HPDE6-E6E7 (cell line): Measurements from ENCODE around the gene CAMK1D.

Experiments
- DNase-seq: peaks from one replicate; pipeline ENCODE4 v3.0.0; 2011; ENCODE audit warnings: missing footprints; ENCODE audit errors: extremely low spot score

CAMK1D gene

DNA sequence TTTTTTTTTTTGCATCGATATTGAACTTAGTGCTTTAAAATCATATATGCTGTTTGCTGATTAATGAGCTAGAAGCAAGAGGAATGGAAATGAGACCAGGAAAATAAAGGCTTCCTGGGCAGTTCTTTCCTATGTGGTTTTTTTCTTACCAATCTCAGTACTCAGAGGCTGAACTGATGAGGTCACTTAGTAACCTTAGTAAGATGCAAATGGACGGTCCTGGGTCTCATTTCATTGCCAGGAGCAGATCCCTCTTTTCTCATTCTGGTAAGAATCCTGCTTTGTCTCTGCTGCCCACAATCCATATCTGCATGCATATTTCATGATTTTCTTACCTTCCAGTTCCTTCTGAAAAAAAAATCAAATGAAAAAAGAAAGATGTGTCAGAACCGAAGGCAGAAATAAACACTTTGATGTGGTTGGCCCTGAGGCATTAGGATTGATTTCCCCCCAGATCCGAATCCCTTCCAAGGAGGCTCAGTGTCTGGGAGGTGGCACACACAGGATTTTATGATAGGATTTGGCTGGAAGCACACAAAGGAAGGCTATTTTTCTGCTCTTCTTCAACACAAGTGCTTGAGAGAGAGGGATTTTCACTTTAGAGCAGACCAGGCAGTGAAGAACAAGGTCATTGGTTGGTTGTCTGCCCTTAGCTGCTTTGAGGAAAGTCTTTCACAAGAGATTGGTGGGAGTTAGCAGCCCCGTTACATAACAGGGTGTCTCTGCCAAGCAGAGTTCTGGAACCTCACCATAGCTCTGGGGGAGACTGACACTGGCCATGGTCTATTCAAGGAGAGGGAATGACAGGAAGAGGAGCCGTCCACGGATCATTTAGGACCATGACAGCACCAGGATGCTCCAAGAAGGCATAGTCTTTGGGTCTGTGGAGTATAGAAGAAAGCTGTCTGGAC lies 150.0 kb downstream of the CAMK1D start:
- no peak for DNase-seq

DNA sequence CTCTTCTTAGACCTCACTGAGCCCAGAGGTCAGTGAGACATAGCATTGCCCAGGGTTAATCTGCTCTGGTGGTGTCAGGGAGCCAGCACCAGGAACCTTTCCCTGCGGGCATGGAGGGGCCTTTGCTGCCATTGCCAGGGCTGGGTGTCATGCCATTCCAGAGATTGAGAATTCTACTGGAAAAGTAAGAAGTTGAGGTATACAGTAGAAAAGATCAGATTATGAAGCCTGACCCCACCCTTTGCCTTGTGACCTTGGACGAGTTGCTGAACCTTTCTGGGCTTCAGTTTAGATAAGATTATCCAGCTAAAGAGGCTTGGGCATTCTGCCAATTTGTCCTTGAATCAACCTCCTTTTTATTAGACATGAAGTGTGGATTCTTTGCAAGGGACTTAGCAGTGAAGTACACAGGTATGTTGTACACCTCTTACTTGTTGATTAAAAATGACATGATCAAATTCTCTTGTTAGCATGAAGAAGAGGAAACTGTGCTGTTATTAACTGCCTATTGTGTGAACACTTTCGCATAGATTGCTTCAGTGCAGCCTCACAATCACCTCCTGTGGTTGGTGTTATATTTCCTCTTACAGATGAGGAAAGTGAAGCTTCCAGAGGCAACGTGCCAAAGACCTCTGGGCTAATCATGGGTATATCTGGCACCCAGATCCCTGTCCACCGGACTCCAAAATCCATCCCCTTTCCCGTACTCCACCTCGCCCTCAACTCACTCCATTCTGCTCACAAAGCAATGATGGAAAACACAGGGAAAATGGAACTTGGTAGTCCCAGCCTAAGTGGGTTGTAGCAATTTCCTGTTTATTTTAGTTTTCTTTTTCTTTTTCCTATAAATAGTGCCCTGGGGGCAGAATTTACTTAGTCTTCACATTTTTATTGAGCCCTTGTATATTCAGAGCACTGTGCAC lies 151.3 kb downstream of the CAMK1D start:
- DNase-seq, result no peak

DNA sequence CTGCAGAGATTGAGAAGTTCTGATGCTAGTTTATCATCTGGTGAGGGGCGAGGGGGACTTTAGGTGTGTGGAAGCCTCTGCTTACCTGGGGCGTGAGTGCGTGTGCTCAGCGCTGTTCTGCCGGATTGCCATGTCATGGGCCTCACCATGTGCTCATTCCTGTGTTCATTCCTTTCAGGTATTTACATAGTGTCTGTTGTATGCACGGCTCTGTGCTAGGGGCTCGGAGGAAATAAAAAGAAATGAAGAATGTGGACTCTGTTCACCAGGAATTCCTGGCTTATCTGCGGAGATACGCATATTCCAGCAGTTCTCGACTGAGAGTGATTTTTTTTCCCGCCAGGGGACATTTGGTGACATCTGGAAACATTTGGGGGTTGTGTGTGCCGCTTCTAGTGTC lies 152.0 kb downstream of the CAMK1D start:
- DNase-seq, result no peak

GRCh38 chr10:12501841-12502525 lies 152.6 kb downstream of the CAMK1D start:
- DNase-seq, result no peak

DNA sequence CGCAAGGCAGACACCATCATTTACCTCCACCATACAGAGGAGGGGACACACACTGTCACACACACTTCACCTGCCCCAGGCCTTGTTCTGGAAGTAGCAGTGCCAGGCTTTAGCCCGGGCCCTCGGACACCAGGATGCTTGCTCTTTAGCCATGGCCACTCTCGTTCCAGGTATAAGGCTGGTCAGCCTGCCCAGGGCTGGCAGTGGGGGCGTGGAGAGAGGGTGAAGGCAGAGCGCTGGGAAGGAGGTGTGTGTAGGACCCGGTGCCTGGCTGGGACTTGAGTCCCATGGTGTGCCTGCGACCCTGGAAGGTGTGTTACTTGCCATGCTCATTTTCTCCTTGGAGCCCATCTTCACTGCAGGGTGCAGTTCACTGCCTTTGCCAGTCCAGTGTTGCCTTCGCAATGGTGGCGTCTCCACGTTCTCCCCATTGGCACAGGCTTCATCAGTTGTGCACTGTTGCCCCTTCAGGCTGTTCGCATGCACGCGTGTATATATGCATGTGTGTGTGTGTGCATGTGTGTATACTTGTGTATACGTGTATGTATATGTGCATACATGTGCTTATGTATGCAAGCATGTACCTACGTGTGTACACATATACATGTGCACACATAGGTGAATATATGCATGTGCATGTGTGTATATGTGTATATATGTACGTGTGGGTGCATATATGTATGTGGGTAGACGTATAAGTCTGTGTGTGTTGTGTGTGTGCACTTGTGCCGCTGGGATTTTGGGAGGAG lies 153.4 kb downstream of the CAMK1D start:
- DNase-seq, result no peak

- DNase-seq, result no peak
Measured at GRCh38 chr10:12503311-12503710, 154.0 kb downstream of the CAMK1D start.

- DNase-seq, result no peak
Measured at GRCh38 chr10:12504176-12504575, 154.8 kb downstream of the CAMK1D start.

- DNase-seq, result no peak
Measured at GRCh38 chr10:12504628-12505027, 155.3 kb downstream of the CAMK1D start.

DNA sequence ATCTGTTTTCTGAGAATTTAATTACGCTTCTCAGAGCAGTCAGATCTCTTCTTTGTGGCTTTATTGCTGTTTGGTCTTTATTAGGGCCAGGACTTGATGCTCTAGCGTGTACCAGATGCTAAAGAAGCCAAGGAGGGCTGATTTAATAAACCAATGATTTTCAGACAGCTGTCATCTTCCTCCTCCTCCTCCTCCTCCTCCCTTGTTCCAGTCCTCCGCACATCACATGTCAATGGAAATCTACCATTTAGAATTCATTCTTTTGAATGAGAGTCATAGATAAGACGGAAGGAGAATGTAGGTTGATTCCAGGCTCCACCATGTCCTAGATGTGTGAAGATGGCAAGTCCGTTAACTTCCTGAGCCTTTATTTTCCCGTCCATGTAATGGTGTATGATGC lies 156.3 kb downstream of the CAMK1D start:
- no peak for DNase-seq

DNA sequence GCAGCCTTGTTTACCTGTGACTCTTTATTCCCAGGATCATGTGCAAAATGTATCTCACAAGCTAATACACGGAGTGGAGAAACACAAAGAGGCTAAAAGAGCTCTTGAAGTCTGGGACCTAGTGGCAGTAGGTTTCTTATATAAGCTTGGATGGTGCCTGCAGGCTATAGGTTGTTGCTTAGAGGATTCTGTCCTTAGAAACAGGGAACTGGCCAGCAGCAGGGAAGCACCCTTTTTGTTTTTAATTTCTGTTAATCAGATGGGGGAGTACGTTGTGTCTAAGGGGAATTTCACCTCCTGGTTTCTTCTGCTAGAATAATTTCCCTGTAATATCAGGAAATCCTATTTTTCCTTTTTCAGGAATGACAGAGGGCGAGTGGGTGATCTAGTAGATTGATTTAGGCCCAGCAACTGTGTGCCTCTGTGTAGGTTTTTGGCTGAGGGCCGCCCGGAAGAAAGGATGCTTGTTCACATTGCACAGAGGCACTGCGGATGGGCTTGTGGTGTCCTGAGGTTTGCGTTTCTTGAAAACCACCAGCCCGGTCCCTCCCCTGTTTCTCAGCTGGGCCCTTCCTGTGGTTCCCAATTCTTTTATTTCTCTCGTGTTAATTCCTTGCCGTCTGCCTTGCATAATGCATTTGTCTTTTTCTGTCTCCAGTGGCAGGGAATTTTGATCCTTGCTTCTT lies 158.0 kb downstream of the CAMK1D start:
- no peak for DNase-seq

GRCh38 chr10:12508165-12508564 lies 158.8 kb downstream of the CAMK1D start:
- no peak for DNase-seq

DNA sequence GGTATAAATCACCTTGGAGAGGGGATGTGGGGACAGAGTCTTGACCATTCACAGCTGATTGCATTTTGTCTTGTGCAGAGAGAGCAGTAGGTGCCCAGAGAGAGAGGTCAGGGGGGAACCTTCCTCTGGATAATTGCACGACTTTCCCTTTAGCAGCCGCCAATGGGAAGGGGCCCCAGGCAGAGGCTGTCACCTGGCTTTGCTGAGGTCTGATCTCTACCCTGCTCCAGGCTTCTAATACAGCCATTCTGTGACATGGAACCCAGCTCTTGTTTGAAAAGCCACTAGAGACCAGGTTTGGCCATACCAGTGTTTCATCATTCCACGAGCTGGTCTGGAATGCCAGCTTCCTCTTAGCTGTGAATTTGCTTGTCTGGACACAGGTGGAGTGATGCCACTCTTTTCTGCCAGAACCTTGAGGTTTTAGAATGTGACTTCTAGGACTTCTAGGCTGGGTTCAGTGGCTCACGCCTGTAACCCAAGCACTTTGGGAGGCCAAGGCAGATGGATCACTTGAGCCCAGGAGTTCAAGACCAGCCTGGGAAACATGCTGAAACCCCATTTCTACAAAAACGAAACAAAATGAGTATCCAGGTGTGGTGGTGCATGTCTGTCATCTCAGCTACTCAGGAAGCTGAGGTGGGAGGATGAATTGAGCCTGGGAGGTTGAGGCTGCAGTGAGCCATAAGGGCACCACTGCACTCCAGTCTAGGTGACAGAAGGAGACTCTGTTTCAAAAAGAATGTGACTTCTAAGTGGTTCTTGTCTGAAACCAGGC lies 159.9 kb downstream of the CAMK1D start:
- no peak for DNase-seq

GRCh38 chr10:12509794-12510100 lies 160.4 kb downstream of the CAMK1D start:
- DNase-seq, result no peak

DNA sequence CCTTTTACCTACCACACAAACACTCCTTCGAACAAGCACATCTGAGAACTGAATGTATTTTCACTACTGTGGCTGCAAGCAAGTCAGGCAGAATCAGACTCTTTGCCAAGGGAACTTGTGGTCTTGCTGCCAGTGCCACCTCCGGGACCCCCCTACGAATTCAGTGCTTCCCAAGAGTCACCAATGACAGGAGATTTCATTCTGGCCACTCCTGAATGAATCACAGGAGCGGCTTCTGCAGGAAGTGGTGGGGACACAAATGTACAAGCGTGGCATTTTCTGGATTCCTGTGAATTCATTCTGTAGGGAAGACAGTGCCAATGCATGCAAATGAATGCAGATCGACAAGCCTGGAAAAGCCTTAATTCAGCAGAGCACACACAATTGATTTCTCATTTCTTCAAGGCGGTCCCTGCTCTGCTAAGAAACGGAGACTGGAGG lies 161.2 kb downstream of the CAMK1D start:
- no peak for DNase-seq

DNA sequence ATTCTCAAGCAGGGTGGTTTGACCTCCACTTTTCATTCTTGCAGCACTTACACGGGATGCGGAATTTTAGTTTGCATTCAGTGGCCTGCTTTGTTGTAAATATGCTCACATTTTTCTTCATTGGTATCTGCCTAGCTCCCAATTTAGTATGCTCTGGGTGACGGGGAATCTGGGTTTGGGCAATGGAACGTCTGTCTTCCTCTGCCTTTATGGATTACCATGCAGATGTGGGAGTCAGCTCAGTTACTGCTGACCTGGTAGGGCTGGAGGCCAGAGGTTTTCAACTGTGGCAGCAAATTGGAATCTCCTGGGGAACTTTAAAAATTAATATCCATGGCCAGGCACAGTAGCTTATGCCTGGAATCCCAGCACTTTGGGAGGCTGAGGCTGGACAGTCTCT lies 161.6 kb downstream of the CAMK1D start:
- no peak for DNase-seq

DNA sequence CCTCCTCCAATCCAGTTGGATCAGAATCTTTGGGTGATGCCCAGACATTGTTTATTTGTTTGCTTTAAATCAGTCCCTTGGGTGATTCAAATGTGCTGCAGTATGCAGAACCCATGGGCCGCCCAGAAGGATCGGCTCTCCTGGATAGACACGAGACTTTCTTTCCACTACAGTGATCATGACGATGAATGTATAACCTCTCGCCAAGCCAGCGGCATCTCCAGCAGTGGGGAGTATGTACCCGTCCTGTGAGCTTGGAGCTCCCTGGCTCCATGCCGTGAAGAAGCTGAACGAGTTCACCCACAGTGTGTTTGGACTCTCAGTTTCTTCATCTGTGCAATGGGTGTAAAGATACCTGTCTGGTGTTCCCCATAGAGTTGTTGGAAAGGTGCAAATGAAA lies 162.3 kb downstream of the CAMK1D start:
- DNase-seq, result no peak

- no peak for DNase-seq
Measured at GRCh38 chr10:12512332-12513002, 163.1 kb downstream of the CAMK1D start.

DNA sequence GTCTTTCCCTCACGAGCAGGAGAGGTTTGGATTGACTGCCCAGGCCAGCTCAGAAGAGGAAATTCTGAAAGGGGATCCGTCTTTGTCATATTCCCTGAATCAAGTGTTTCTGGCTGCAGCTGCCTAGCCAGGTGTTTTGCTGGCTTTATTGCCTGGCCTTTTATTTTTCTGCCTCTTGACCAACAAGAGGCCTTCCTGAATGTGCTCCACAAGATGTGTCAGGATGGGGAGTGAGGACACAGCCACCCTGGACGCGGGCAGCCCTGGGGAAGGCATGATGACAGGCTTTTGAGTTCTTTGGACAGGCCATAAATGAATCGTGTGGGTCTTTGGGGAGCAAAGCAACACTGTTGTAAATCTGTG lies 163.6 kb downstream of the CAMK1D start:
- no peak for DNase-seq
